ENCODE measurements around the gene EAF1.
"Not testable (repeated sequence)": the region's sequence is repeated elsewhere in the genome, so short reads cannot be mapped to it uniquely, and the experiment has no call there.

EAF1 gene

GRCh38 chr3:15477951-15478639, 50.7 kb downstream of the EAF1 start:
- in situ Hi-C loops (cut with MboI; ENCODE audit: low sequenced_read_pairs) = no loop called here

DNA sequence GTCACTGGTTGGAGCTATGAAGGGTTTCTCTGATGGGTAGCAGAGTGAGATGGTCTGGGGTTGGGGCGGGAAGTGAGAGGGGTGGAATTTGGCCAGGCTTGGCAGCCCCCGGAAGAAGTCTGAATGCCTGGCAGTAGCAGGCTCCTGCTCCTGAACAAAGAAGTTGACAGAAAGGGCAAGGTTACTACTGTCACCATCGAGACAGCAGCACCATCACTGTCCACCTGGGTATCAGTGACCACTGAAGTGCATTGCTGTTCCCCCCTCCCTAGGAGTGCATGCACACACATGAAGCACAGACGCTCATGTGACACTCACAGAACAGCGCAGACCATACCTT, 51.2 kb downstream of the EAF1 start:
- in situ Hi-C loops (cut with MboI; ENCODE audit: low sequenced_read_pairs) = no loop called here

GRCh38 chr3:15479400-15480224, 52.2 kb downstream of the EAF1 start:
- in situ Hi-C loops (cut with MboI; ENCODE audit: low sequenced_read_pairs) = no loop called here

DNA sequence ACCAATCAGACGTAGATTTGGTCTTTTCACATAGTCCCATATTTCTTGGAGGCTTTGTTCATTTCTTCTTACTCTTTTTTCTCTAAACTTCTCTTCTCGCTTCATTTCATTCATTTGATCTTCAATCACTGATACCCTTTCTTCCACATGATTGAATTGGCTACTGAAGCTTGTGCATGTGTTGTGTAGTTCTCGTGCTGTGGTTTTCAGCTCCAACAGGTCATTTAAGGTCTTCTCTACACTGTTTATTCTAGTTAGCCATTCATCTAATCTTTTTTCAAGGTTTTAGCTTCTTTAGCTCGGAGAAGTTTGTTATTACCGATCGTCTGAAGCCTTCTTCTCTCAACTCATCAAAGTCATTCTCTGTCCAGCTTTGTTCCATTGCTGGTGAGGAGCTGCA, 57.2 kb downstream of the EAF1 start:
- in situ Hi-C loops (cut with MboI; ENCODE audit: low sequenced_read_pairs) = not testable (repeated sequence)

- in situ Hi-C loops (cut with MboI; ENCODE audit: low sequenced_read_pairs) = no loop called here
Observed at GRCh38 chr3:15486020-15486419, 58.6 kb downstream of the EAF1 start.

DNA sequence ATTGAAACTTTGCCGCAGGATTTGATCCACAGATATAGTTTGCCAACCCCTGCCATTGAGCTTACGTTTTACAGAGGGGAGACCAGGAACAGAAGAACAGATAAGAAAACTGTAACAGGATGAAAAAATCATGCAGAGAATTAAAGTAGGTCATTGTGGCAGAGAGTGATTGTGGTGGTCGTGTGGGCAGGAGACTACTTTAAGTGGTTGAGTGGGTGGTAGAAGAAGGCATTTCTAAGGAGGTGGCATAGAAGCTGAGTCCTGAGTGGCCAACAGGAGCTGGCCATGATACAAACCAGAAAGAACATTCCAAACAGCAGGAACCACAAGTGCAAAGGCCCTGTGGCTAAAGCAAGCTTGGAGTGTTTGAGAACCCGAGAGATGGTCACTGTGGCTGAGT, 59.6 kb downstream of the EAF1 start:
- in situ Hi-C loops (cut with MboI; ENCODE audit: low sequenced_read_pairs) = no loop called here

DNA sequence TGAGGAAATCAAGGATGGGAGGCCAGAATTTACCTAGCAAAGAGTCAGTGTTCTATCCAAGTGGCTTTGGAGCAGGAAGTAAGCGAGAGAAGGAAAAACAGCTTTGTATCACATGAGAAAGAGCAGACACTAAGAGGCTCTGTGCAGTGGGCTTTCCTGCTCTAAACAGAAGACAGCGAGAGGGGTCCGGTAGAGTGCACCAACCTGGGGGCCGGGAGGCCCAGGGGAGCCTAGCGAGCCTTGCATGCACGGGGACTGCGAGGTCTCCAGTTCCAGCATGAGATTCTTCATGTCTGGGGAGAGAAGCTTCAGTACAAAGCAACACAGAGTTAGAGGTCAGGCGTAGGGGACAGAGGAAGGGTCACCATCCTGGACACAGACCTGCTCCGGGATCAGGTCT, 60.6 kb downstream of the EAF1 start:
- in situ Hi-C loops (cut with MboI; ENCODE audit: low sequenced_read_pairs) = no loop called here

DNA sequence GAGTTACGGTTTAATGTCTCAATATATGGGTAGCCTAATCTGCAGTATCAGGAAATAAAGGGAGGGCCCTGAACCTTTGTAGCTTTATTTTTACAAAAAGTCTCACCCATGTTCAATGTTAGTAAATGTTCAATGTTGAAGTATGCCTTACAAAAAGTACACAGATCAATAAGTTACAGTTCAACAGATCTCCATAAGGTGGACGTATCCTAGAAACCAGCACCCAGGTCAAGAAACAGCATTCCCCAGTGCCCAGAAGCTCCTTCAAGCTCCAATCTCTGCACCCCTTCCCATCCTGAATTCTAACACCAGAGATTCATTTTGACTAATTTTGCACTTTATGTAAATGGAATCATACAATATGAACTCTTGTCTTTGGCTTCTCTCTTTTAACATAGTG, 62.8 kb downstream of the EAF1 start:
- in situ Hi-C loops (cut with MboI; ENCODE audit: low sequenced_read_pairs) = no loop called here

- in situ Hi-C loops (cut with MboI; ENCODE audit: low sequenced_read_pairs) = no loop called here
Observed at GRCh38 chr3:15491143-15491542, 63.7 kb downstream of the EAF1 start.

All from HL-60/S4 treated with retinoic acid at 250 ng/mL for 4 days and 3 days (cell line).